Stimulated activated CD8-positive, alpha-beta memory T cell treated with anti-CD3 and anti-CD28 coated beads, Interleukin-7, amount 100 ng/mL, for 4 hours (primary cell): Measurements from ENCODE around the gene SCGB1C2.
A peak's percentile ranks its signal among the peaks of the same experiment; 100 is the strongest.
"Not testable (repeated sequence)": the region's sequence is repeated elsewhere in the genome, so short reads cannot be mapped to it uniquely, and the experiment has no call there.

Source experiments
- DNase-seq, 2 donors: peaks; one replicate each; pipeline ENCODE4 v3.0.0-alpha.2; 2020; ENCODE audit warnings: low read depth in 2 of 2

SCGB1C2 gene

GRCh38 chr17:137166-137807 is at the start of gene SCGB1C2:
SCGB1C2 (plus strand) TSS chr17:137569; CDS start chr17:137591, 22 bp downstream.
- DNase-seq = not testable (repeated sequence)

DNA sequence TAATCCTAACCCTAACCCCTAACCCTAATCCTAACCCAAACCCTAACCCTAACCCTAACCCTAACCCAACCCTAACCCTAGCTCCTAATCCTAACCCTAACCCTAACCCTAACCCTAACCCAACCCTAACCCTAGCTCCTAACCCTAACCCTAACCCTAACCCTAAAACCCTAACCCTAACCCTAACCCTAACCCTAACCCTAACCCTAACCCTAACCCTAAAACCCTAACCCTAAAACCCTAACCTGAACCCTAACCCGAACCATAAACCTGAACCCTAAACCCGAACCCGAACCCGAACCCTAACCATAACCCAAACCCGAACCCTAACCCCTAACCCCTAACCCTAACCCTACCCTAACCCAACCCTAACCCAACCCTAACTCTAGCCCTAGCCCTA is 24.3 kb upstream of the SCGB1C2 start:
- DNase-seq = not testable (repeated sequence)

DNA sequence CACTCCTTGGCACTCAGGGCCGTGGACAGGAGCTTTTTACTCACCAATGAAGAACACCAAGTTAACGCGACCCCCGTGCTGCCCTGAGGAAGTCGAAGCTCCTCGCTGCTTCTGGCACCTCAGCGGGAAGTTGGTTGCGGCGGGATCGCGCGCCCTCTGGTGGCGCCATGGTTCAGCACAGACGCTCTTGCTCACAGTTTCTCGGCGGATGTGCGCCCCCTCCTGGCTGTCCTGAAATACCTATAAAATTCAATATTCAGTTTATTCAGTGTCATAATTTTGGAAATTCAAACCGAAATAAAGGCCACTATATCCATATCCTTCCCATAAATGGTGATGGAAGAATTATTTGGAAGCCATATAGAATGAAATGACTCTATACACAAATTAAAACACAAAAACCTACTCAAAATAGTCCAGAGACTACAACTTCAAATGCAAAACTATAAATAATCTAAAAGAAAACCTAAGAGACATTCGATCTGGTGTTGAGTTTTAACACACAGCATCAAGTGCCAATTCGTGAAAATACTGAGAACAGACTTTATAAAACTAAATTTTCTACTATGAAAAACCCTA is 18.9 kb upstream of the SCGB1C2 start:
- not testable (repeated sequence) for DNase-seq

GRCh38 chr17:133932-134331 is 3.4 kb upstream of the SCGB1C2 start:
- not testable (repeated sequence) for DNase-seq

DNA sequence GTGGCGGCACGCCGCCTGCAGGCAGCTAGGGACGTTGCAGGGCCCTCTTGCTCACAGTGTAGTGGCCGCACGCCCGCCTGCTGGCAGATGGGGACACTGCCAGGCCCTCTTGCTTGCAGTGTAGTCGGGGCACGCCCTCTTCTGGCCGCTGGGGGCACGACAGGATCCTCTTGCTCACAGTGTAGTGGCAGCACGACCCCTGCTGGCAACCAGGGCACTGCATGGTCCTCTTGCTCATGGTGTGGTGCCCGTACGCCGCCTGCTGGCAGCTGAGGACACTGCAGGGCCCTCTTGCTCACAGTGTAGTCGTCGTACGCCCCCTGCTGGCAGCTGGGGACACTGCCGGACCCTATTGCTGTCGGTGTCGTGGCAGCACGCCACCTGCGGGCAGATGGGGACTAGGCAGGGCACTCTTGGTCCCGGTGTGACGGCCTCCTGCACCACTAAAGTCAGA is 3.0 kb upstream of the SCGB1C2 start:
- DNase-seq = not testable (repeated sequence)

DNA sequence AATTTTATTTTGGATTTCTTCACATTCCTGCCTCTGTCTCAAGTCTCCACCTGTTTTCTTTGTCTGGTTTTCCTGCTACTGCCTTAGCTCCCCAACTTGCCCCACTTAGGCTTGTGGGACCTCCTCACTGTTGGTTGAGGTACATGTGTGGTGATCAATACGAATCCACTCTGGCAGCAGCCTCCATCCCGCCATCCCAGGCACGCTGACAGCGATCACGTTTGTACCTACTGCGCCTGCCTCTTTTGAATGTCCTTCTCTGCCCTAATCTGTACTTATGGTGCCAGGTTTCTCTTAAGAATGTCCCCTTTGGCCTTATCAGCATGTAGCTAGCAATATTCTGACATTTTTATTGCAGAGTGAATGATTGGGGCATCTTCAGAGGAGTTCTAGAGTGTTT is 2.3 kb upstream of the SCGB1C2 start:
- not testable (repeated sequence) for DNase-seq

- DNase-seq = not testable (repeated sequence)
Observed at GRCh38 chr17:135895-136294, 1.5 kb upstream of the SCGB1C2 start.

DNA sequence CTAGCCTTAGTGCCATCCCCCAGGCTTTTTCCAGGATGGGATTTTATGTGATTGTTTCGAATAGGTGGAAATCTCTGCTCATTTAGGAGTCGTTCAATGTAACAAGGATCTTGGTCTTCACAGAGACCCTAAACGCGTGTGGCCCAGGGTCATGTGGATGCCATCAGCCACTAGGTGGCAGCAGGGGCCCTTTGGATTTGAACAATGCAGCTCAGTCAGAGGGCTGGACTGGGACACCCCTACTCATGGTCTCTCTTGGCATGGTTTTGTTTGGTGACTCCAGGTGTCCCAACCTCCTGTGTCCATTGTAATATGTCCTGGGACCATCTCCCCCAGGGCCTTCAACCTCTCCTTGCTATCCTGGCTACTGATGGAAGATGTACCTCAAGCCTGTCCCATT is 838 bp upstream of the SCGB1C2 start:
- peak; percentile 44 to 69 for DNase-seq

DNA sequence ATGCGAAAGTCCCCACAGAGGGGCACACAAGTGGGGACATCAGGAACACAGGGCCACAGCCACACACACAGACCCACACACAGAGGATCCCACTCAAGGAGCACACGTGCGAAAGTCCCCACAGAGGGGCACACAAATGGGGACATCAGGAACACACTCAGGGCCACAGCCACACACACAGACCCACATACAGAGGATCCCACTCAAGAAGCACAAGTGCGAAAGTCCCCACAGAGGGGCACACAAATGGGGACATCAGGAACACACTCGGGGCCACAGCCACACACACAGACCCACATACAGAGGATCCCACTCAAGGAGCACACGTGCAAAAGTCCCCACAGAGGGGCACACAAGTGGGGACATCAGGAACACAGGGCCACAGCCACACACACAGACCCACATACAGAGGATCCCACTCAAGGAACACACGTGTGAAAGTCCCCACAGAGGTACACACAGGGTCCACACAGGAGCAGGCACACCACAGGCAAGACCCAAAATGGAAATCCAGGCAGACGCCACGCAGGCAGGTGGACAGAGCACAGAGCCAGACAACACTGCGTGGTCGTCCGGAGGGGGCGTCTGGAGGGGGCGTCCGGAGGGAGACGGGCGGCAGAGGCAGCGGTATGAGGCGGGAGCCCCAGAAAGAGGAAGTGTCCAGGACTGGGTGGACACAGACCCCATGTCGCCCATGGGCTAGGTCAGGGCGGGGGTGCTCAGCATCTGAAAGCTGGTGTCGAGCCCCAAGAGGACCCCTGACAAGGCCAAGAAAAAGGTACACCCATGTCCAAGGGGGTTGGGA is 2.2 kb downstream of the SCGB1C2 start:
- not testable (repeated sequence) for DNase-seq

DNA sequence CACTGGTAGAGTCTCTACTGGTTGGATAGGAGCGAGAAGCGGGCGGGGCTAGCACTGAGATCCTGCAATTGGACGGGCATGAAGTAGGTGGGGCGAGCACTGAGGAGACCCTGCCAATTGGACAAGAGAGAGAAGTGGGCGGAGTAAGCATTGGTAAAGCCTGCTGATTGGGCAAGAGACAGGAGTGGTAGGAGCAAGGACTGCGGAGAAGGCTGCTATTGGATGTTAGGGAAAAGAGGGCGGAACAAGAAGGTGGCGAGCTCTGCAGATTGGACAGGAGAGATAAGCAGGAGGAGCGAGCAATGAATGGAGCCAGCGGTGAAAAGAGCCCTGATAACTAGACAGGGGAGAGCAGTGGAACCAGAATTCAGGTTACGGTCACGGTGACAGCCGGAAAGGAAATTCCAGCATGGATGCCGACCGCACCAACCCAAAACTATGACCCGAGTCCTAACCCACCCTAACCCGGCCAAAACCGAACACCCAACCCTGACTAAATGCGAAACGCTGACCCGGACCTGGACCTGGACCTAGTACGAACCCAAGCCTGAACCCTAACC is 4.8 kb downstream of the SCGB1C2 start:
- DNase-seq = no peak

- no peak for DNase-seq
Observed at GRCh38 chr17:142876-143784, 5.8 kb downstream of the SCGB1C2 start.

DNA sequence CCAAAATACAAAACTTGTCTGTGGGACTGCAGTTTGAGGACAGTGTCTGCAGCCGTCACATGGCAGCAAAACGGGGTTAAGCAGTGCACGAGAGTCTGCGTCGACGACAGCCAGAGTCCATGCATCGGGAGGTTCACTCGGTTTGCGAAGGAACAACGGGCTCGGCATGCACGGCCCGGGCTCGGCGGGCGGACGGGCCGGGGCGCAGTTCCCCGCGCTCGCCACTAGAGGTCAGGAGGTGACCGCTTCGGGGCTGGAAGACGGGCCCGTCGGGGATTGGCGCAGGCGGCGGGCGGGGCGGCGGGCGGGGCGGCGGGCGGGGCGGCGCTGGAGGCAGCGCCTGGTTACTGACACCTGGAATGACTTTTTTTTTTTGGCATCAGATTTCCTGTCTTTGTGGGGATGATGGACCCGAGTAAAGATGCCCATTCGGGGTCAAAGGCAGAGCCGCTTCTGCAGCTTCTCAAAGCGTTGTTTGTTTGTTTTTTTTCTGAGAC is 6.5 kb downstream of the SCGB1C2 start:
- DNase-seq = peak; percentile 56 to 69

DNA sequence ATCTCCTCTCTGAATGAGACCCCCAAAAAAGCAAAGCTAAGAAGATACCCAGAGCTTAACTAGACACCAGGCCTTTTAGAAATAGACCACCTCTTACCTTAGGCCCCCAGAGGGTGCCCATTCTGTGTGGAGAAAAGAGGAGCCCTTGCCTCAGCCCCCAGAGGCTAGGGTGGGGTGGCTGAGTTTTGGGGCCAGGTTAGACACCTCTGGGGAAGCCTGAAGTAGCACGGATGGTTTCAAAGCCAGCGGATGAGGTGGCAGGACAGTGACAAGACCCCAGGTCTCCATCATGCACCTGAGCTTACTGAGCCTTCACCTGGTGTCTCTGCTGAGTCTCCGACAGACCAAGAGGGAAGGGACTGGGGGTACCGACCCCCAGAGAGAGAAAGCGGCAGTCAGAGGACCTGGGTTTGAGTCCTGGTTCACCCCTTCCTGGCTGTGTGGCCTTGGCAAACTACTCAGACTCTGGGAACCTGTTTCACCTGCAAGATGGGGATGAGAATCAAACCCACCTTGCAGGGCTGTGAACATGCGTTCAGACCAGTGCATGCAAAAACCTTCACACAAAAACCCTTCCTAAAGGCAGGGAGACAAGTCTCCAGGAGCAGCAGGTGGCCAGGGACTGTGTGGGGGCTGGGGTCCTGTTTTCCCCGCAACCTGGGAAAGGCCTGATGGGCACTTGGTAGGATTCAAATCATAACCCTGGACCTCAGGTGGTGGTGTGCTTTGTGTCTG is 7.7 kb downstream of the SCGB1C2 start:
- no peak for DNase-seq

GRCh38 chr17:145671-146541 is 8.5 kb downstream of the SCGB1C2 start:
- DNase-seq = no peak

GRCh38 chr17:146546-146945 is 9.2 kb downstream of the SCGB1C2 start:
- no peak for DNase-seq

- DNase-seq = no peak
Observed at GRCh38 chr17:146983-147761, 9.8 kb downstream of the SCGB1C2 start.

GRCh38 chr17:147796-148740 is 10.7 kb downstream of the SCGB1C2 start:
- DNase-seq = no peak

DNA sequence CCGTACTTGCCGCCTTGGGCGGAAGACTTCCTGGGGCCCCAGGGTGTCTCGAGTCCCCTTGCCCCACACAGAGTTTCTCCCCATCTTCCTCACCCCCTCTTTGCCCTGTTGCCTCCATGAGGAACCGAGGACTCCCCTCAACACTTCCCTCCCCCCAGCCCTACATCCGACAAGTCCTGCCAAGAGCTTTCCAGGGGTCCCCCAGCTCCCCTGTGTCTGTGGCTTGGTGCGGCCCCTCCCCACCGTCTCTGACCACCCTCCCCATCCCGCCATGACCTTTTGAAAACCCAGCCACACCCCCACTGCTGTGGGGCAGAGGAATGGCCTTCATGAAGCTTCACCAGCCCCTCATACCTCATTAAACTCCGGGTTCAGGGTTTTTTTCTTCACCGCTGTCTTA is 11.4 kb downstream of the SCGB1C2 start:
- no peak for DNase-seq
